Pons (tissue), 1 donor: ENCODE measurements around the gene NAA20.

Source experiments
- DNase-seq: peaks from one replicate; pipeline ENCODE4 v3.0.0-alpha.2; 2016; ENCODE audit warnings: low spot score

The NAA20 gene

DNA sequence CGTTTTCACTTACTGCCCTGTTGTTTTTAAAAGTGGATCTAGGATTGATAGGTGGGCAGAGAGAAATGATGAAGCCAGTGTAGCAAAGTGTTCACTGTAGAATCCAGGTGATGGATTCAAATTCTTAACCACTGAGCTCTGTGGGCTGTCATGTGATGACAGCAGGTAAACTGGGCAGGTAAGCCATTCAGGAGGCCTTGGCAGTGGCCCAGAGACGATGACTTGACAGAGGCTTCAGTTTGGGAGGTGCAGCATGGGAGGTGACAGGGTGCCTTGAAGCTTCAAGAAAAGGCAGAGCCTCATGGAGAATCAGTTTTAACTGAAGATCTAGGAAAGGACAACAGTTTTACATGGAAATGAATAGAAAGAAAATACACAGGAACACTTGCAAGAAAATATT, 2.0 kb downstream of the NAA20 start:
- no peak for DNase-seq

DNA sequence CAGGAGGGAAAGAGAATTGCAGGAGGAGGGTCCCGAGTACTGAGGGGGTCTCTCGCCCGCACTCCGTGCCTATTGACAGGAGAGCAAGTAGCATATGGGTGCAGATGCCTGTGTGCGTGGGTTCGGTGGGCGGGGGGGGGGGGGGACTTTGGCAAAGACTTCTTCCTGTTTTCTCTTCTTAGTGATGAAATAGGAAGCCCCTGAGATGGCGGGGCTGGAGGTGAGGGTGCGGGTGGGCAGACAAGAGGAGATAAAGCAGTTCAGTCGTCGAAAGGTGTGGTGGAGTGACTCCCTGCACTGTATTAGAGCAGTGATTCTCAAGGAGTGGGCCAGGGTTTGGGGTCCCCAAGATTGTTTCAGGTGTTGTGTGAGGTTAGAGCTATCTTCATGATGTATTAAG, 3.7 kb downstream of the NAA20 start:
- DNase-seq: no peak

DNA sequence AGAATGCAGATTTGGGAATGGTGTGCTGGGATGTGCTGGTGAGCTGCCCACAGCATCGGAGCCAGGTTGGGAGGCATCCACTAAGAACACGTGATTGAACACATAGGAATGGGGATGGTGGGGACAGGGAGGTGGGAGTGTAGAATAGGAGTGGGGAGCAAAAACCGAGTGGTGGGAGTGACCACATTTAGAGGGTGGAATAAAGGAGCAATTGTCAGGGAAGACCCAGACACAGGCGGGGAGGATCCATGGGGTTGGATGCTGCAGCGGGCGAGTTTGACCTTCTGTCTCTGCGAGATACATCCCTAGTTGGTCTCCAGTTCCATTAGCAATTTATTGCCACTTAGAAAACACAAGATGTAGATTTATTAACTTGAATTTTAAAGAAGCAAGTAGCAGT, 4.7 kb downstream of the NAA20 start:
- DNase-seq: no peak

DNA sequence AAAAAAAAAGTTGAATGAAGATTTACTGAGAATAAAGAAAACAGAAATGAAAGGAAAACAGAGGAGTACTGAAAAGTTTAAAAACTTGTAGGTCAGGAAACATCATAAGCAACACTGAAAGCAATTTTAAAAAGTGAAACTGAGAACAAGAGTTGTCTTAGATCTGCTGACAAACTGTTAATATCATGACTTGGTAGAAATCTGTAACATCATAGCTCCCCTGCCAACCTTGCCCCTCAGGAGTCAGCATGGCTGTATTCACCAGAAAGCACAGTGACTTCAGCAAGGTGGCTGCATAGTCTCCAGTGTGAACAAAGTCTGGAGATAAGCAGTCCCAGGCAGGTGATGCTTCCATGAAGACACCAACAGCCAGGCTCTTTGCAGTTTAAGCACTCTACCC, 5.3 kb downstream of the NAA20 start:
- no peak for DNase-seq

DNA sequence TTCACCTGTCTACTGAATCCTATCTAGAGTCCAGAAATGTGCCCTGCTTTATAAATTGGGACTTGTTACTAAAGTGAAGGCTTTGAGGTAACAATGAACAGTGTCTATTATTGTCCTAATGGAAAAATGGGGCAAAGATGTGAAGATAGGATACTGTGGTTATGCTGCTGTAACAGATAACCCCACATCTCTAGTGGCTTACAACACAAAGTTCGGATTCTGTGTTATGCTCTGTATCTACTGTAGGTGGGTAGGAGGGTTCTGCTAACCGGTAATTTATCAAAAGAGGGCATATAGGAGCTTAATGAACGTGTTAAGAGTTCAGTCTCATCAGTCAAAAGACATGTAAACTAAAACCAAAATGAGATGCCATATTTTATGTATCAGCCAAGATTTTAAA, 6.2 kb downstream of the NAA20 start:
- no peak for DNase-seq

DNA sequence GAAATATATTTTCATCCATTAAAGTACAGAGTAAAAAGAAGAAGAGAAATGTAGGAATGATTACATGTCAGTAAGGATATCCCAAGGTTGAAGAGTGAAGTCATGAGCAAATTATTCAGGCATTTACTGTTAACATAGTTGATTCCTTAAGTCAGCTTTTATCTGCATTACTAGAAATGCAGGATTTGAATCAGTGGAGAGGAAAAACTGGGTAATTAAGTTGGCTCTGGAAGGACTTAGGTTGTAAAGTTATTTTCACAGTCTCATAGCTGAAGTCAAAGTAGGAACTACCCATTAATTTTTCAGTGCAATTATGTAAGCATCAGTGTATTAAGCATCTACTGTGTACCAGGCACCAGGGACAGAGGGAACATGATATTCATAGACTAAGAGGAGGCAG, 7.8 kb downstream of the NAA20 start:
- DNase-seq: no peak

DNA sequence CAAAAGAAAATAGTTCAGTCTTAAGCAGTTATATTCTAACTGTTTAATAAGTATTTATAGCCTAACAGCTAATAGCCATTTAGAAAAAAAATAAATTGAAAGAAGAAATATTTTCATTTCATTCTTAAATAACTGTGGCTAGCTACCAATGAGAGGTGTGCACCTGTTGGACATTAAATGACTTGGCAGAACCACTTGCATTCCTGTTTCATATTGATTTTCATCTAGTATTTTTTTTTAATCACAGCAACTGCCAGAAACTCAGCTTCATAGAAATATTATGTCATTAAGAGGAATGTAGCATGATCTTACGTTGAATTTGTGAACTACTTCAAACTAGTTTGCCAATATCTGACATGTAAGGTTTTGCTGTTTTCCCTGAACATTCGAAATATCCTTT, 10.1 kb downstream of the NAA20 start:
- no peak for DNase-seq

DNA sequence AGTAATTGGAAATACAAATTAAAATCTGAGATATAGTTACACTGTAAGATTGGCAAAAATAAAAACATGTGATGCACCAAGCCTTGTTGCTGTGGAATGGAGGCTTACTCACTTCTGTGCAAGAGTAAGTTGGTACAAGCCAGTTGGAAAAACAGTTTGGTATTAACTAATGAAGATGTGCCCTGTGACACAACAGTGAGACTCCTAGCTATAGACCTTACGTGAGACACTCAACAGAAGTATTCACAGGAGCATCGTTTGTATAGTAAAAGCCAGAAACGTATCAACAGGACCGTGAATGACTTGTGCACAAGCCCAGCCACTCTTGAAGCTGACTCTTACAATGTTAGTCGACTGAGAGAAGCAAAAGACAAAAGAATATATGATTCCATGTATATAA, 14.6 kb downstream of the NAA20 start:
- DNase-seq: no peak

DNA sequence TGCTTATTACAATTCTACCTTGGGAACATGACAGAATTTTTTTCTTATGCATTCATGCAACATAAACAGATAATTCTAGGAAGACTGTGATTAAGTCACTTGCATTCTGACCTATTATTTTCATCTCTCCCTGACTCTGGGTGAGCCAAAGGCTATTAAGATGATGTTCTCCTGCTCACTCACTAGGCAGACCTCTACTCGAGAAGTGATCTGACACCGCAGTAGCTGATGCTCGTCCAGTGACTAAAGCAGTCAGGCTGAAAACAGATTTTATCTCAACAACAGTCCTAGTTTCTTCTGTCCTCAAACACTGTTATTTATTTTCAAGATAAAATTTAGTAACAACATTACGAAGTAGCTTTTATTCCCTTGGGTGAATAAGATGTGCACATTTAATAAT, 17.3 kb downstream of the NAA20 start:
- no peak for DNase-seq

DNA sequence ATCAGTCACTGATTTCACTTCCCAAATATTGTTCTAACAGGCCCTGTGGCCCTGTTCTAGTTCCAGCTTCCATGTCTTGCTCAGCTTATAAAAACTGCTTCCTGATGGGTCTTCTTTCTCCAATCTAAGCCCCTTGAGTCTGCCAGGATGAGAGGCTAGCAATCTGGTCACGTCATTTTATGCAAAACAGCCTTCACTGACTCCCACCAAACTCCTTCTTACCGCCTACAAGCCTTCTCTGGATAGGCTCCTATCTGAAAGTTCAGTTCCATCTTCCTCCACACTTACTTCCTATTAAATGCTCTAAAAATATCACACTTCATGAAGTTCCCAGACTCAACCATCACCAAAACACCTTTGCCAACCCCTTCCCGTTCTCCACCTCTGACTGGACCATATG, 19.6 kb downstream of the NAA20 start:
- DNase-seq: no peak

DNA sequence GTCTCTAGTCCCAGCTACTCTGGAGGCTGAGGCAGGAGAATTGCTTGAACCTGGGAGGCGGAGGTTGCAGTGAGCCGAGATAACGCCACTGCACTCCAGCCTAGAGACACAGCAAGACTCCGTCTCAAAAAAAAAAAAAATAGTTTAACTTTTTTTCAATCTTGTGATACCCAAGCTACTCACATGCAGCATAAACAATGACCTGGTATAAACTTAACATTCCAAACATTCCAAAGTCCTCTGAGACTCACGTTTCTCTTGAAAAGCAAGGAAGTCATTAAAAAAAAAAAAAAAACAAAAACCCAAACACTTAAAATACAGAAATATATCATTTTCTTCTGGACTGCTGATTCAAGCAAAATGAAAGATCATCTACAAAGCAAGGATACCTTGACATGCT, 20.8 kb downstream of the NAA20 start:
- DNase-seq: no peak

DNA sequence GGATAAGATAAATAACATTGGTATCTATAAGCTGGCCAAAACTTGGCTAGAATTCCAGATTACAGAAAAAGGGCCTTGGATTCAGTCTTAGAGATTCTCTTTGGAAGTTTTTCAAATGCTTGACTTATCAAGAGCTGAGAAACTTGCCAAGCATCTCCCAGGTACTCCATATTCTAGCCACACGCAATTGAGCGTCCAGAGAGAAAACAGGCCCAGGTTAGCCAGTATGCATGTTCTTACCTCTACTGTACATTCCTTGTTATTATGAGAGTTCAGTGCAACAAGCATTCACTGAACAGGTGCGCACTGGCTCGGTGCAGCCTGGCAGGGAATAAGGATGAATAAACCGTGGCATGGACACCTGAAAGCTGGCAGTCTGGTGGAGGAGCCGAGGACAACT, 21.4 kb downstream of the NAA20 start:
- no peak for DNase-seq

DNA sequence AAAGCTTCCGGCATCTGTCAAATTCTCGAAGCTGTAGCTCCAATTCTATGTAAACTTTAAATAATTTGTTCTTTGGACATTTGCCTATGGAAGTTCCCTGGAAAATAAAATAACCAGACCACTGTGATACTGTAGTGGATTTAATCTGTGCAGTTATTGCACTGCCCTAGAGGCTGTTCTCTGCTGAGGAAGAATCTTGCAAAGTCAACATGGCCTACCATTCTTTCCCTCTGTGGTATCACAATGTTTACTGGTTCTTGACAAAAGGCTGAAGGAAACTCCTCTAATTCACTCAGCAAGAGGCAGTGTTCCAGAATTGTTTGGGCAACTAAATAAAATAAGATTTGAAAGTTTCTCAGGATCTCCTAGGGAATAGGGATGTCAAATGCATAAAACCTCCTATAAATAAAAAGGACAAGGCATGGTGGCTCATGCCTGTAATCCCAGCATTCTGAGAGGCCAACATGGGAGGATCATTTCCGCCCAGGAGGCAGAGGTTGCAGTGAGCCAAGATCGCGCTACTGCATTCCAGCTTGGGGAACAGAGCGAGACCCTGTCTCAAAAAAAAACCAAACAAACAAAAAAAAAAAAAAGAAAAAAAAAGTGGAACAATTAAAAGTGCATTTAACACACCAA, 22.7 kb downstream of the NAA20 start:
- DNase-seq: no peak

DNA sequence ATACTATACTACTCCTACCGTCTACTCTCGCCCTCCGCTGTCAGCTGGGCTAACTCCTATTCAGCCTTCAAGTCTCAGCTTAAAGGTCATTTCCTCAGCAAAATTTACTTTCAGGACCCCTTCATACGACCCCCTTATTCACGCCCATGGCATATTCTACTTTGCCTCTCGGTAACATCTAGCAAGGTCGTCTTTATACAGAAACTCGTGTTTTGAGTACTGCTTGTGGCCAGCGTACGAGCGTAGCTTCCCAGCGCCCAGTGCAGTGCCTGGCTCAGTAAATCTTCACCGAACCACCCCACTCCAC, 34.6 kb downstream of the NAA20 start:
- DNase-seq: no peak

DNA sequence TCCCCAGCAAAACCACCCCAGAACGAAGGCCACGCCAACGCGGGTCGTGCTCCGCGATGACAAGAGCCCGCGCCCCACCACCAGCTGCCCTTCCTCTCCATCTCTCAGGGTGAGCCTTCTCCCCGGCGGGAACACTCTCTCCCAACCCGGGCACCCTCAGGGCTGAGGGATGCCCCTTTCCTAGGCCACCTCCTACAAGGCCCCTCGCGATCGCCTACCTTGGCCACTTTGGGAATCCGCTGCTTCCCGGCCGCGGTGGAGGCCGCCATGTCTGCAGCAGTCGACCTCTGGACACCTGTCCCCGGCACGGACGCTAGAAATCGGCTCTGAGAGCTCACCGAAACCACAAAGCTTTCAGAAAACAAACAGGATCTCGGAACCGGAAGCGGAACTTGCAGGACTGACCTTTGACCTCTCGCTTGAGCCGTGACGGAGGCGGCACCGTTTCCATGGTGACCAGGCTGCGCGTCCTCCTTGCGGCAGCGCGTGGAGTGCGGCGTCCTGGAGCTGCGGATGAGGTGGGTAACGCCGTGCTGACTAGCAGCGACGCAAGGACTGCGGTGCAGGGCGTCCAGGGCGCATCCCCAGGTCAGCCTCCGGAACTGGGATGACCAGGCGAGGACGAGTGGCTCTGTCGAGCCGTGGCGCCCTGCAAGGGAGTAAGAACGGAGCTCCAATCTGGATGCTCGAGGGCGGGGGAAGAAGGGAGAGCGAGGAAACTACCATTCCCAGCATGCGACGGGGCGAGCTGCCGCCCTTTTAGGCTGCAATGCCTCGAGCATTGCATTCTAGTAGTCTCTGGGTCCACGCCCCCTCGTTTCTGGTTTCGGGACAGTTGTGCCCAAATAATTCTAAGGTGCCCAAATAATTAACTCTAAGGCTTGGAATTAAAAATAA, 35.2 kb downstream of the NAA20 start, which contains the start of the genes CFAP61 and CRNKL1:
CFAP61 (plus strand) TSS at position 459 of the 897 bp plus-strand sequence. CDS start 4,122 bp downstream, outside the sequence.
CRNKL1 (minus strand) TSS at position 393 of the 897 bp plus-strand sequence; CDS start at position 269, 124 bp downstream.
- DNase-seq: peak; percentile 97

DNA sequence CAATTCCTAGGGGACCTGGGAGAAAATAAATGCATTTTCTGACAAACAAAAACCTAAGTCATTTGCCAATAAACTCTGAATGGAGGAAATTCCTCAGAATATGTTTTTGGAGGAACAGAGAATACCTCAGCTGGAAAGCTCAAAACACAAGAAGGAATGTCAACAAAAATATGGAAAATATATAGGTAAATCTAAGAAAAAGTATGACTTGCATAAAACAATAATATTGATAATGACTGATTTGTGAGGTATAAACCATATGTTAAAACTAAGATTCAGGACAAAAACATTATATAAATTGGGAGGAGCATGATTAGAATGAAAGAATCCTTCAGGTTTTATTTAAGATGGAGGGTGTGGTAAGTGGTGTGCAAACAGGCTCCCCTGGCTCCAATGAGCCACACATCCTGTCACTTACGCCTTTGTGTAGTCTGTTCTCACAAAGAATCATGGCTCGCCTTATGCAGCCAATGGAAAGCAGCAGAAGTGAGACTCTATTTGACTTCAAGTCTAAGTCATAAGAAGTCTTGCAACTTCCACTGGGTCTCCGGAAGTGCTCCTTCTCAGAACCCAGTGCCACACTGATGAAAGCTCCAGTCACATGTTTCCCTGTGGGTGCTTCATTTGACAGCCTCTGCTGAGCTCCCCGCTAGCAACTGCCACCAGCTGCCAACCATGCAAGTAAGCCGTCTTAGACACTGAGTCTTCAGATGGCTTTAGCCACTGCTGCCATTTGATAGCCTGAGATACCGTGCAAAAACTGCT, 43.3 kb downstream of the NAA20 start:
- no peak for DNase-seq

DNA sequence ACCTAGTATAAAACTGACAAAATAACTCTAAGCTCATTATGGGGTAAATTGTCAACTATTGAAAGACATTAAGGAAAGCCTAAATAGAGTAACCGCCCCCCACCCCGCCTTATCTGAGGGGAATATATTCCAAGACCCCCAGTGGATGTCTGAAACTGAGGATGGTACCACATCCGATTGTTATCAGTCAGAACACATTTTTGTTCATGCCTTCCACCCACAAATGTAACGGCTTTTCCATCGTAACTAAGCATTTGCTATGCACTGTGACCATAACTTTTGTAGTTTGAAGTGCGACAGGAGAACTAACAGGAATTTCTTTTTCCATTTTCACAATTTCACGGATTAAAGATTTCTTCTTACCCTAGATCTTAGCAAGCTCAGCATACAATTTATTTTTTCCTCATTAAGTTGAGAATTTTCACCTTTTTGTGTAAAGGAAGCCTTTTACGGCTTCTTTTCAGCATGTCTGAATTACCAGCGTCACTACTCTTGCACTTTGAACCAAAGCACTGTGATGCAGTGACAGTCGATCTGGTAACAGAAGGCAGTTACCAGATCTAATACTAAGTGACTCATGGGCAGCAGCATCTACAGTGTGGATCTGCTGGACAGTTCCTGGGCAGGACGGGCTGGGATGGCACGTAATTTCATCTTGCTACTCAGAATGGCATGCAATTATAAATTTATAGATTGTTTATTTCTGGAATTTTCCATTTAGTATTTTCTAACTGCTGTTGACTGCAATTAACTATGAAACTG, 47.0 kb downstream of the NAA20 start:
- DNase-seq: no peak

DNA sequence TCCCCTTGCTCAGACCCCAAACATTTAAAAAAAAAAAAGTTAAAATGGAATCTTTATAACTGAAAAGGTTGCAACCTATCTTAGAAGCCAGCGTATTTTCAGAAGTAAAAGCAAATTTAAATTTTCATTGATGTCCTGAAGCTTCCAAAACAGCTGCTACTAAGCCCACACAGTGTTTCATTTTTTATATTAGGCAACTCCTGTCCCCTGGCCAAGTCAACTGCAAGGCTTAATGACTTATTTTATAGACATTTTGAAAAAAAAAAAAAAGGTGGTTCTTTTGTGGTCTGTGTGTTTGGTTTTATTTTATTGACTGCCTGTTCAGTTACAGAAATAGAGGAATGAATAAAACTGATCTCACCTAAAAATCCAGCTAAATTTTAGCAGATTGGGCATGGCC, 48.2 kb downstream of the NAA20 start:
- no peak for DNase-seq

DNA sequence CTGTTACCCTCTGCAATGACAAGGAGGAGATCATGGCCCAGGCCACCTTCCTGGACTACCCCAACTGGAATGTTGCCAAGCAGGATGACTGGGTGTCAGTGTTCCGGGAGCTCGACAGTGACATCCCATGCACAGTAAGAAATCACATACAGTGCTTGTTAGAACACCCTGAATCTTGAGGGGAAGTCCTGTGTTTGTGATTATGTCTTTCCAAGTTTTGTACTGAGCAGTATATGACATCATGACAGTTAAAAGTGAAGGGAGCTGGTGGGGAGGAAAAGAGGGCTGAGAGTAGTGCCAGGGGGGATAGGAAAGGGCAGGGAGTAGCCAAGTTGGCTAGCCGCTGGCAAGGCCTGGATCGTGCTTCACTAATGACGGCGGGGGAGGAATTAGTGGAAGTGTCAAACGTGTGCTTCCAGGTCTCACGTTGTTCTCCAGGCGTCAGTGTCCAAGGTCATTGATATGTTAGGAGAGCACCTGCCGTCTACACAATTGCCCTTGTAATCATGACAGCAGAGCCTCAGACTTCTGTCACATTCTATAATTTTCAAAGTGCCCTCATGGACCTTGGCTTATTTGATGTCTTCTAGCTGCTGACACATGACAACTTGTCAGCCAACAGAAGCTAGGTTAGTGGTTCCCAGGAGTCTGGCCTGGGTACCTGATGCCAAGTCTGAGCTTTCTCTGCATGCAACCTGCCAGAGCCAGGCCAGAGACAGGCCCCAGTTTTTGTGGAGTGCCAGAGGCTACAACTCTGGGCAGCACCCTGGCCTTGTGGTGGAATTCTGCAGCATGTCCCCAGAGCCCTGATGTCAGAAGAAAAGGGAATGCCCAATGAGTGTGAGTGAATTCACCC, 53.9 kb downstream of the NAA20 start:
- no peak for DNase-seq

DNA sequence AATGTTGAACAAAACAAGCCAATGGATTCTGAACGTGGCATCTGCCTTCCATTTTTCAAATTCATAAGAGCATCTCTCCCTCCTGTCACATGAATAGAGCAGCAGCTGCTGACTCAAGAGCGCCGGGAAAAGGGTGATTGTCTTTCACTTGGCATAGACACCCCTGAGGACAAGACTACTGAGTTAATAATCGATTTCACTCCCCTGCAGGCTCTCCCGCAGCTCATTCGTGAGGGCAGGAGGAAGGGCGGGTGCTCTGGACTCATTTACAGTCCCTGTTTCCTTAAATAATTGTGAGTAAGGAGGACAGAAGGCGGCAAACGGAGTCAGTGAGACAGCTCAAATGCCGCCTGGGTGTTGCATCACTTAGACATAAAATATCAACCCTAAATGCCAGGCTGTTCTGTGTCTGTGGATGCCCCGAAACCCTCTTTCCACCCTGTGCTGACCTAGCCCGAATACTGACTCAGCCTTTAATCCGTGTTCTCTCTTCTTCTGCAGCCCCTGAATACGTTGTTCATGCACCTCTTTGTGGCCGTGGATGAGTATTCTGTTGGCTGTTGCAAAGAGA, 56.7 kb downstream of the NAA20 start:
- peak; percentile 48 for DNase-seq

DNA sequence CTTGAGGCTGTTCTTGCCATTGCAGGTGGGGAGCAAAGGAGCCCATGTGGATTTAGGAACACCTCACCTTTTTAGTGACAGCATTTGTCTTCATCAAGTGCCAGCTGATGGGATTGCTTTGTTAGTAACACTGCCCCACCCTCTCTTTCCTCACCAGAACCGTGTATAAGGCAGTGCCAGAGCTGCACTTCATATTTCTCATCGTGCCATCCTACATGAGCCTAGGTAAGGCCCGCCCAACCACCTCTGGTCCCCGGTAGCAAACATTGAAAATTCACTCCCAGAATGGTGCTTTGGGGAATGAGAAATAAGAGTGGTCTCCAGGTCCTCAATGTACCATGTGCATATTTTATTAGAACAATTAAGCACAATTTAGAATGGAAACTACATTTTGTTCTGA, 57.9 kb downstream of the NAA20 start:
- no peak for DNase-seq
